GM21381 (cell line): ENCODE data around the gene LRRTM3.

ENCODE experiments used
- ATAC-seq: cut with Tn5 transposase; IDR thresholded peaks from one replicate; pipeline ENCODE4 v1.9.1; 2021; ENCODE audit warnings: mild to moderate bottlenecking, moderate library complexity; ENCODE audit not compliant: unreplicated experiment

The LRRTM3 gene

DNA sequence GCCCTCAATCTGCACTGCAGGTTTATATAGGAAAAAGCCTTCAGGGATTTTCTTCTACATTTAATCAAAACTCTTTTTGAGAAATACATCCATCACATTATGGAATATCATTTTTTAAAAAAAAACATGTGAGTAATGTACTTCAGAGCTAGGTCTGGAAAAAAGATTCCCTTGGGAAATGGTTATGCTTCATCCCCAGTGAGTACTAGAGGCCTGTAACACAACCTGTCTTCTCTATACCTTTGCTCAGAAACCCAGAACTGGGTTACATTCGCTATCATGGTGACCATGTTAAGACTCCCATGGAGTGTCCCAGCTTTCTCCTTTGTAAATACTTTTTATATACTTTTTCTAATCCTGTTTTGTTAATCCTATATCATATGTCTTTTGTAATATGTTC, 186.9 kb downstream of the LRRTM3 start:
- ATAC-seq: no peak

DNA sequence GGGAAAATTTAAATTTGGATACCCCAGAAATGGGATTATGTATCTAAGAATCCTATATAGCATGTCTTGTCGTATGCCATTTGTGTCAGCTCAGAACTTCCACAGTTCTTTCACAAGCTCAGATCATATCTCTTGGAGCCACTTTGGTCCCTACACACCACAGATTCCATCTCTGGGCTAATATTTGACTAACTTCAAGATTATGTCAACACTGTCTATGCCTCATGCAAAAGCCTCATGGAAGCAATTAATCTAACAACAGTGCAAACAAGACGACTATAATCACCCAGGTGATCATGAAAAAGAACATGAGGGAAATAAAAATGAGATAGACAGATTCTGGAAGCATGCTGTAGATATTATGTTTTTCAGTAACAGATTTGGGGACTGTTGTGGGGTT, 189.1 kb downstream of the LRRTM3 start:
- ATAC-seq: no peak

GRCh38 chr10:67115972-67116371, 190.1 kb downstream of the LRRTM3 start:
- no peak for ATAC-seq

DNA sequence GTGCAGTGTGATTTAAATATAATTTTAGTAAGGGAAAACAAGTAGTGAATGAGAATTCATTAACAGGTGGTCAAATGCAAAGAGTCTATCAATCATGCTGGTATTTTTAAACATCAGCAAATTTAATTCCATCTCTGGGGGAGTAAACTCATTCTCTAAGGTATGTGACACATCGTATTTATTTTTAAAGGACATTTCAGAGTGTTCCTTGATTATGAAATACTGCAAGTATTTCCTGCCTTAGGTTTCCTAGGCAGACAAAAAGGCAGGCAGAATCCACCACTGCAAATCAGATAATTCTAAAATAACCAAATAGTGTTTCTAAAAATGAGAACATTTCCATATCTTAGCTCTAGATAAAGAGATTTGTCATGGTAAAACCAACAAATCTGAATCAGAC, 193.8 kb downstream of the LRRTM3 start:
- ATAC-seq: no peak

DNA sequence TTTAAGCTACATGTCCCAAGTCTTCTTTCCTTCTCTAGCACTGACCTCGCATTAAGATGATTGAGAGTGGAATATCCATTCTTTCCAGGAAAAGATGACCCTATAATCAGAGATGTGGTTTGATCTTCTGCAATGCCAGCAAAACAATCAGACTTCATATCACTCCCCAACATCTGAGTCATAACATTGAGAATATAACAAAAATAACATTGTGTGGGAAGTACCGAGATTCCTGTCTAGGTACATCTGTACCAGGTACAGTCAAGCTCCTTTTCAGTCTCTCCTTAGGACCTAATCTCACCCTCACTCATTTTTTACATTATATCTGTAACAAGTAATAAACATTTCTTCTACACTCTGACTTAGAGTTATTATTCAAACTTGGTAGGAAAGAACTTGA, 201.6 kb downstream of the LRRTM3 start:
- no peak for ATAC-seq

- ATAC-seq: no peak
Observed at GRCh38 chr10:67140641-67141040, 214.8 kb downstream of the LRRTM3 start.

- ATAC-seq: no peak
Observed at GRCh38 chr10:67141300-67141699, 215.5 kb downstream of the LRRTM3 start.

DNA sequence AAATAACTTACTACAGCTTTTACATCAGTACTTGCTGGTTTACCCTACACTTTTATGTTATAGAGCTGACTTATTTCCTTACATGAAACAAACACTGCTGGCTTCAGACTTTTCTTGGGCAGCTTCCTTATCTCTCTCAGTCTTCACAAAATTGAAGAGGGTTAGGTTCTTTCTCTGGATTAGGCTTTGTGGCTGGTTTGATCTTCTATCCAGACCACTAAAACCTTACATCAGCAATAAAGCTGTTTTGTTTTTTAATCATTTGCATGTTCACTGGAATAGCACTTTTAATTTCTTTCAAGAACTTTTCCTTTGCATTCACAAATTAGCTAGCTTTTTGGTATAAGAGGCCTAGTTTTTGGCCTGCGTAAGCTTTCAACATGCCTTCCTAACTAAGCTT, 218.7 kb downstream of the LRRTM3 start:
- no peak for ATAC-seq
